HUES64 (cell line): ENCODE data around the gene DENND2A.
"Not testable (repeated sequence)": the region's sequence is repeated elsewhere in the genome, so short reads cannot be mapped to it uniquely, and the experiment has no call there.

Experiments used
- H3K27ac ChIP-seq: 2 replicates; pipeline ENCODE4 v1.7.0; 2013; ENCODE audit warnings: low read depth, low read length, inconsistent platforms
- H3K27me3 ChIP-seq: 2 replicates; pipeline ENCODE4 v1.6.1; 2013; ENCODE audit warnings: mild to moderate bottlenecking, low read length; ENCODE audit not compliant: insufficient read depth
- H3K36me3 ChIP-seq: 2 replicates; pipeline ENCODE4 v1.6.1; 2013; ENCODE audit warnings: mild to moderate bottlenecking, low read length; ENCODE audit not compliant: insufficient read depth
- H3K4me1 ChIP-seq: 2 replicates; pipeline ENCODE4 v1.6.1; 2013; ENCODE audit warnings: mild to moderate bottlenecking, low read length, moderate library complexity; ENCODE audit not compliant: insufficient read depth
- H3K4me3 ChIP-seq: 2 replicates; pipeline ENCODE4 v1.5.1; 2013; ENCODE audit warnings: mild to moderate bottlenecking, low read length, moderate library complexity
- H3K9ac ChIP-seq: 2 replicates; pipeline ENCODE4 v1.6.1; 2013; ENCODE audit warnings: mild to moderate bottlenecking, low read depth, low read length
- H3K9me3 ChIP-seq: 2 replicates; pipeline ENCODE4 v1.6.1; 2013; ENCODE audit warnings: low read depth, low read length; ENCODE audit not compliant: insufficient read depth
- WGBS: fragments of 150-250, 120-280 bp; methylation state at CpG from one replicate; pipeline ENCODE4 v1.1.7; 2013; ENCODE audit warnings: missing lambda C conversion rate; 5-methylcytosine and 5-hydroxymethylcytosine counted together

Gene DENND2A

DNA sequence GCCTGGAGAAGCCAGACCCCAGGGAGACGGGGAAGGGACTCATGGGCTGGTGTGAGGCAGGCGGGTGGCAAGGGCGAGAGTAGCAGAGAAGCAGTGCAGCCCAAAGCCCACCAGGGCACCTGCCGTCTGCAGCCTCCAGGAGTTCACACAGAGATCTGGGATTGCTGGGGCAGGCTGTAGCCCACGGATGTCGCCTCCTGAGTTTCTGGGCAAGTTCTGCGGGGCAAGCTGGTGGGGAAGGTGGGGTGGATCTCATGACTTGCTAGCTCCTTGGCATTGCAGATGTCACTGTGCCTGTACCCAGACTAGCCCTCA, 38.2 kb upstream of the DENND2A start:
- Histone ChIP-seq H3K4me3 (no peak overlapping the region), H3K27ac (no peak overlapping the region), H3K4me1 (no peaks in the 10 kb centered on the region), H3K9ac (no peak overlapping the region), H3K27me3 (peaks cover 9% of the 10 kb centered on the region), H3K9me3 (no peaks in the 10 kb centered on the region), H3K36me3 (no peaks in the 10 kb centered on the region; the same call in 1 of the 2 replicates)
- 90% methylated on average over 7 of the region's 7 CpGs for WGBS

- Histone ChIP-seq H3K4me3 (no peak overlapping the region), H3K4me1 (no peaks in the 10 kb centered on the region), H3K9ac (no peak overlapping the region), H3K27ac (no peak overlapping the region), H3K9me3 (no peaks in the 10 kb centered on the region), H3K36me3 (no peaks in the 10 kb centered on the region; the same call in 1 of the 2 replicates), H3K27me3 (peaks cover 14% of the 10 kb centered on the region)
- WGBS: 94% methylated on average over 20 of the region's 20 CpGs
These were observed 37.6 kb upstream of the DENND2A start for GRCh38 chr7:140678081-140678815.

DNA sequence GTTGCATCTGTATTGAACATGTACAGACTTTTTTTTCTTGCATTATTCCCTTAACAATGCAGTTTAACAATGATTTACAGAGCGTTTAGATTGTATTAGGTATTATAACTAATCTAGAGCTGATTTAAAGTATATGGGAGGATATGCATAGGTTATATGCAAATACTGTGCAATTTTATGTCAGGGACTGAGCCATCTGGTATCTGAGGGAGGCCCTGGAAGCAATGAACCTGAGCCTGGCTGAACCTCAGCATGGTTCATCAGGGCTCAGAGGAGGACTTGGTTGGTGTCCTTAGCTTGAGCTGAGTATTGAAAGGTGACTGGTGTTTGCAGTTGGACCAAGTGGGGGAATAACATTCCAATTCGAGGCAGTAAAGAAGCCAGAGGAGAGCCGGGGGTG, 36.9 kb upstream of the DENND2A start:
- Histone ChIP-seq H3K4me1 (no peaks in the 10 kb centered on the region), H3K9me3 (no peaks in the 10 kb centered on the region), H3K27me3 (peaks cover 18% of the 10 kb centered on the region), H3K36me3 (no peaks in the 10 kb centered on the region; the same call in 1 of the 2 replicates), H3K9ac (no peak overlapping the region), H3K27ac (no peak overlapping the region), H3K4me3 (no peak overlapping the region)
- 88% methylated on average over 3 of the region's 3 CpGs for WGBS

GRCh38 chr7:140676956-140677355, 36.3 kb upstream of the DENND2A start:
- H3K36me3 ChIP-seq, H3K9ac ChIP-seq, H3K27ac ChIP-seq, H3K9me3 ChIP-seq, H3K4me1 ChIP-seq, H3K4me3 ChIP-seq: not testable (repeated sequence)
- 95% methylated on average over 11 of the region's 11 CpGs for WGBS
- peaks cover 18% of the 10 kb centered on the region for H3K27me3 ChIP-seq

DNA sequence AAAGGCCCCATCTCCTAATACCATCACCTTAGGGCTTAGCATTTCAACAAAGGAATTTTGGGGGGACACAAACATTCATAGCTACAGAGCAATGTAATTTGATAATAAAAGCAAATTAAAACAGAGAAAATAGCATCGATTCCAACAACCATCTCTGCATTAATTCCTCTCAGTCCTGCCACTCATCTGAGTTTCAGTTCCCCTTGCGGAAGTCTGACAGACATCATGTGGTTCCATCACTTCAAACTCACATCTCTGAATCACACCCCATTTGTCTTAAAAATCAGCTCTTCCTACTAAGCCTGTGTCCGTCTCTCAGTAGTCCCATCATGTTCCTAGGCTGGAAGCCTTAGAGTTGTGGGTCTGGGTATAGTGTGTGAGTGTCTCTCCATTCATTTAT, 35.7 kb upstream of the DENND2A start:
- Histone ChIP-seq H3K4me3 (no peak overlapping the region), H3K27me3 (peaks cover 18% of the 10 kb centered on the region), H3K27ac (no peak overlapping the region), H3K4me1 (no peaks in the 10 kb centered on the region), H3K36me3 (no peaks in the 10 kb centered on the region; the same call in 1 of the 2 replicates), H3K9ac (no peak overlapping the region), H3K9me3 (no peaks in the 10 kb centered on the region)
- WGBS: 94% methylated on average over 3 of the region's 3 CpGs

GRCh38 chr7:140675726-140676125, 35.1 kb upstream of the DENND2A start:
- Histone ChIP-seq H3K9me3 (no peaks in the 10 kb centered on the region), H3K9ac (no peak overlapping the region), H3K27me3 (peaks cover 18% of the 10 kb centered on the region), H3K36me3 (no peaks in the 10 kb centered on the region; the same call in 1 of the 2 replicates), H3K4me3 (no peak overlapping the region), H3K27ac (no peak overlapping the region), H3K4me1 (no peaks in the 10 kb centered on the region)
- WGBS: 90% methylated on average over 4 of the region's 4 CpGs

DNA sequence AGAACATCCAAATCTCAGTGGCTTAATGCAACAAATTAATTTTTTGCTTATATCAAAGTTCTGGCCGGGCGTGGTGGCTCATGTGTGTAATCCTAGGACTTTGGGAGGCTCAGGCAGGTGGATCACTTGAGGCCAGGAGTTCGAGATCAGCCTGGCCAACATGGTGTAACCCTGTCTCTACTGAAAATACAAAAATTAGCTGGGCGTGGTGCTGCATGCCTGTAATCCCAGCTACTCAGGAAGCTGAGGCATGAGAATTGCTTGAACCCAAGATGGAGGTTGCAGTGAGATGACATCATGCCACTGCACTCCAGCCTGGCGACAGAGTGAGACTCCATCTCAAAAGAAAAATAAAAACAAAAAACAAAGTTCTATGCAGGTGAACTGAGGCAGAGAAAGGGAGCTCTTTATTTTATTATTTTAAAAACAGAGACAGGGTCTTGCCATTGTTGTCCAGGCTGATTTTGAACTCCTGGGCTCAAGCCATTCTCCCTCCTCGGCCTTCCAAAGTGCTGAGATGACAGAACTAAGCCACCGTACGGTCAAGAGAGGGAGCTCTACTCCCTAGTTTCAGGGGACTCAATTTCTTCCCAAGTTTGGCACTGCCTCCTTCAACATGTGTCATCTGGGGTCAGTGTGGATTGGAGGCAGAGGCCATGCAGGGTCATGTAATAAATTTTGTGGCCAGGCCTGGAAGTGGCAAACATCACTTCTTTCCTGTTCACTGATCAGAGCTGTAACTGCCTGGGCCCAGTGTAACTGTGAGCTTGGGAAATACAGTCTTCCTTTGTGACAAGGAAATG, 34.5 kb upstream of the DENND2A start:
- no peak overlapping the region for H3K4me3 ChIP-seq

GRCh38 chr7:140674356-140674800, 33.8 kb upstream of the DENND2A start:
- Histone ChIP-seq H3K27me3 (peaks cover 18% of the 10 kb centered on the region), H3K4me1 (no peaks in the 10 kb centered on the region), H3K9ac (no peak overlapping the region), H3K36me3 (no peaks in the 10 kb centered on the region), H3K27ac (no peak overlapping the region), H3K9me3 (no peaks in the 10 kb centered on the region), H3K4me3 (no peak overlapping the region)
- WGBS: 93% methylated on average over 5 of the region's 5 CpGs

More for the DNA sequence above, 34.5 kb upstream of the DENND2A start:
- Histone ChIP-seq H3K9me3 (no peaks in the 10 kb centered on the region), H3K4me1 (no peaks in the 10 kb centered on the region), H3K27ac (no peak overlapping the region), H3K9ac (no peak overlapping the region), H3K27me3 (peaks cover 18% of the 10 kb centered on the region), H3K36me3 (no peaks in the 10 kb centered on the region)
- 71% methylated on average over 8 of the region's 8 CpGs for WGBS

DNA sequence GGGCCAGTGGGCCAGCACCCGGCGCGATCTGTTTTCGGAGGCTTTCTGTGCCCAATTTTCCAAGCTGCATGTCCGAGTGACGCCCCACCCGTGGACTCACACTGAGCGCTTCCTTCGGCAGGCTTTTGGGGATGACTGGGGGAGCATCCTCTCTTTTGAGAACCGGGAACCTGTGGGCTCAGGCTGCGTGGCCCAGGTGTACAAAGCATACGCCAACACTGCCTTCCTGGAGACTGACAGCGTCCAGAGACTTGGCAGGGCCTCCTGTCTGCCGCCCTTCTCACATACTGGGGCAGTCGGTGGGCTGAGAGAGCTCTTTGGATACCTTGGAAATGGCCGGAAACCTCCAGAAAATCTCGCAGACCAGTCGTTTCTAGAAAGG, 33.2 kb upstream of the DENND2A start:
- no peaks in the 10 kb centered on the region for H3K36me3 ChIP-seq
- H3K4me3 ChIP-seq: peak overlapping the region; percentile 69
- H3K9me3 ChIP-seq: no peaks in the 10 kb centered on the region
- H3K27ac ChIP-seq: no peak overlapping the region
- 62% methylated on average over 18 of the region's 18 CpGs for WGBS
- no peak overlapping the region for H3K9ac ChIP-seq
- peaks cover 18% of the 10 kb centered on the region for H3K27me3 ChIP-seq
- H3K4me1 ChIP-seq: no peaks in the 10 kb centered on the region

DNA sequence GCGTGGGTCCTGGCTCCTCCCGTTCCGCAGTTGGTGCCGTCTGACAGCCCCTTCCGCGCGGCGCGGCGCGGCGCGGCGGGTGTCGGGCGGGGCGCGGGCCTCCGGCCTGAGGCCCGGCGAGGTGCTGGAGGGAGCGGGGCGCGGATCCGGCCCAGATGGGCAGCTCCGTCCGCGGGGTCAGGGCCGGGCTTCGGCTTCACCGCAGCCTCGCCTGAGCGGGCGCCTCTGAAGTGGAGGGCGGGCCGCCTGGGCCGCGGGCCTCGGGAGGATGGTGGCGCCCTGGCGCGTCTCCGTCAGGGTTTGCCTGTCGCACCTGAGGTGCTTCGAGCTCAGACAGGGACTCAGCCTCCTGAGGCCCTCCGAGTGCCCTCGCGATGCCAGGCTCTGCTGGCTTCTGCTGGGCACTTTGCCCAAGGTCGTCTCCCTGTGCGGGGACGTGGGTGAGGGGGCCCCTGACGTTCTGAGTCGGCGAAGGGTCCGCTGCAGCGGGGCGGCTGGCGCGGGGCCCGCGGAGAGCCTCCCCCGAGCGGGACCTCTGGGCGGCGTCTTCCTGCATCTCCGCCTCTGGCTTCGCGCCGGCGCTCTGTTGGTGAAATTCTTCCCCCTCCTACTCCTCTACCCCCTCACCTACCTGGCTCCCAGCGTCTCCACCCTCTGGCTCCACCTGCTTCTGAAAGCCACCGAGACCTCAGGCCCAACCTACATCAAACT, 32.6 kb upstream of the DENND2A start:
- WGBS: under 1% methylated on average over 72 of the region's 72 CpGs
- Histone ChIP-seq H3K9me3 (no peaks in the 10 kb centered on the region), H3K36me3 (no peaks in the 10 kb centered on the region), H3K9ac (peak overlapping the region; percentile 56), H3K4me1 (no peaks in the 10 kb centered on the region), H3K4me3 (peak overlapping the region; percentile 69), H3K27ac (no peak overlapping the region), H3K27me3 (peaks cover 18% of the 10 kb centered on the region)
